Thoracic aorta (tissue), 2 donors: ENCODE measurements around the gene TTYH3. TPM values are rescaled to one million over a fixed set of nuclear protein-coding genes. Genes with fewer than 3 reads are reported as not detected.

Source experiments
- ATAC-seq: fragments of 150-250 bp; one replicate; pipeline ENCODE4 v1.8.0; 2017; ENCODE audit warnings: low read depth; ENCODE audit not compliant: insufficient number of reproducible peaks, low FRiP score
- DNase-seq: peaks from one replicate; pipeline ENCODE4 v3.0.0-alpha.2; 2020; ENCODE audit warnings: low spot score
- H3K27ac ChIP-seq, 2 donors: fragments of 200-600 bp; sonication (generic); 1 replicate in 1 of 2; 2 replicates in 1 of 2; pipeline ENCODE4 v1.5.1; 2016; ENCODE audit warnings: mild to moderate bottlenecking in 2 of 2, moderate library complexity in 2 of 2
- H3K27me3 ChIP-seq: fragments of 200-600 bp; sonication (generic); replicated peaks from 2 replicates; pipeline ENCODE4 v1.6.0; 2016; ENCODE audit warnings: mild to moderate bottlenecking; ENCODE audit not compliant: insufficient read depth
- H3K36me3 ChIP-seq: fragments of 200-600 bp; sonication (generic); one replicate; pipeline ENCODE4 v1.5.1; 2016
- H3K4me1 ChIP-seq, 2 donors: fragments of 200-600 bp; sonication (generic); 1 replicate in 1 of 2; 2 replicates in 1 of 2; pipeline versions ENCODE4 v1.5.1 to v1.6.0; 2016; ENCODE audit warnings: low read depth in 2 of 2, mild to moderate bottlenecking in 1 of 2; ENCODE audit not compliant: control insufficient read depth in 1 of 2
- H3K4me3 ChIP-seq: fragments of 200-600 bp; sonication (generic); 2 replicates; pipeline ENCODE4 v1.5.1; 2016; ENCODE audit warnings: mild to moderate bottlenecking
- H3K9me3 ChIP-seq: fragments of 200-600 bp; sonication (generic); 2 replicates; pipeline ENCODE4 v1.5.1; 2016
- CTCF ChIP-seq: fragments of 200-600 bp; sonication (generic); IDR thresholded peaks from one replicate; pipeline ENCODE4 v1.5.1; 2019; ENCODE audit warnings: antibody characterized with exemption
- total RNA-seq, 2 donors: library from RNA; depleted of rRNA; stranded (reverse); fragments of >200 nt; gene quantifications; one replicate each; pipeline versions ENCODE4 v1.1.0 to v1.2.3, GENCODE V29; 2016

The TTYH3 gene
- total RNA-seq, 2 donors from 2014 or later = 58.6 to 69.3 TPM

DNA sequence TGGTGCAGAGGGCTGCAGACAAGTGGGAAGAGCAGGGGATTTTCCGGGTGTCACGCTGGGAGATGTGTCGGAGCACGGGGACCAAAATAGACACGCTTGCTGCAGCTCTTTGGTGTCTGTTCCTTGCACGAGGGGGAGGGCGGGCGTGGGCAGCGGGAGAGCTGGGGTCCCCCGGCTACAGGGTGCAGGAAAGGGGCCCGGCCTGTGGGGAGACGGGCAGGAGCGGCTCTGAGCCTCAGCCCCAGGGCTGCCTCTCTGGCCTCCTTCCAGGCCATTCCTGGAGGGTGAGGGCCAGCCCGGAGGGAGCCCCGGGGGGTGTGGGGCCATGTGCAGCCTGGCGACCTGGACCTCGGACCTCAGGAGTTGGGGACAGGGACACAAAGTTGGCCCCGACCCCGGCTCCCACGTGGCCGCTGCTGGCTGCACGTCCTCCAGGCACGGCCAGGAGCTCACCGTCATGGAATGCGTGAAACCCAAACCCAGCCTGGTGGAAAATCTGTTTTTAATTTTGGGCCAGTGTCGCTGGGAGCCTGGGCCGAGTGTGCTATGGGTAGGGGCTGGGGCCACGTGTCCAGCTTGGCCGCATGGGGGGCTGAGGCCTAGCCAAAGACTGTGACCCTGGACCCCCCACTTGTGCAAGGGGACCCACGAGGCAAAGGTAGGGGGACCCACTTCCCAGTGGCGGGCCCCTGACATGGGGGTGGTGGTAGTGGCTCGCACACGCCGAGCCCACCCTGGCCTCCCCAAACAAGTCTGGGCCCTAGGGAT, 6.6 kb downstream of the TTYH3 start:
- H3K36me3 ChIP-seq = no peaks in the 10 kb centered on the region
- TF ChIP-seq CTCF = no peak
- peaks cover 75 to 89% of the 10 kb centered on the region in 2 donors for H3K4me1 ChIP-seq
- no peaks in the 10 kb centered on the region for H3K27me3 ChIP-seq
- peak overlapping the region; percentile 38 for H3K4me3 ChIP-seq
- no peaks in the 10 kb centered on the region for H3K9me3 ChIP-seq
- DNase-seq (no peak), ATAC-seq (no peak)
- peak overlapping the region in 1 of 2 donors; percentile 62 for H3K27ac ChIP-seq

- TF ChIP-seq CTCF = no peak
- peak overlapping the region in 1 of 2 donors; percentile 62 for H3K27ac ChIP-seq
- peaks cover 67 to 81% of the 10 kb centered on the region in 2 donors for H3K4me1 ChIP-seq
These were observed 7.4 kb downstream of the TTYH3 start for GRCh38 chr7:2639181-2639681.

DNA sequence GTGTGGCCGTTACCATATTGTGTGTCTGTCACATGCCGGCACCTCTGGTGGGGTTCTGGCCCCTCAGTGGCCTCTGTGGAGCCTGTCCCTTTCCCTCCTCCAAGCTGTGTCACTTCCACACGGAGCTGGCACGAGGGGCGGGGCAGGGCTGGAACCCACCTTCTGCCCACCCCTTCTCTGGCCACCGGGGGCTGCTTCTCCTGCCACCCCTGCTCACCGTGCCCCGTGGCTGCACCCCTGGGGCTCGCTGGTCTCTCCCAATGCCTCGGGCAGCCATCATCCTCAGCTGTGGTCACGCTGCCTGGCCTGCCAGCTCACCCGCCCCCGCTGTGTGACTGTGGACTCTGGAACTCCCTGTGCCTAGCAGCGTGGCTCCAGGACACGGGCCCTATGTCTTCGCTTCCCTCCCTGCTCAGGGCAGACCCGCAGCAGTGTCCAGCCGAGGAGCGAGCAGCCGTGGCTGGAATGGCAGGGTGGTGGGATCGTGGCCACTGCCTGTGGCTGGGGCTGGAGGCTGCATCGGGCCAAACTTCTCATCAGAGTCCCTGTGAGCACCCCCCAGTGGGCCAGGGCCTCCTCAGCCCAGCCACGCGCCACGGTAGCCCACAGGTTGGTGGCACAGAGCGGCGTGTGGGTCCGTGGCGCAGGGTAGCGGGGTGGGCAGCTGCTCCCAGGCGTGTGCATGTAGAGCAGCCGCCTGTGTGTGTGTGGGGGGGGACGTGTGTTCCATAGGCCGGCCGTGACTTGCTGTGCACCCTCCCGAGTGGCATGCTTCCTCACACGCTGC, 8.1 kb downstream of the TTYH3 start:
- DNase-seq = no peak
- no peak for ATAC-seq
- H3K27me3 ChIP-seq = no peaks in the 10 kb centered on the region
- H3K4me3 ChIP-seq = no peak overlapping the region
- H3K4me1 ChIP-seq = peaks cover 62 to 81% of the 10 kb centered on the region in 2 donors
- no peaks in the 10 kb centered on the region for H3K9me3 ChIP-seq
- peak overlapping the region in 1 of 2 donors; percentile 5 for H3K27ac ChIP-seq
- no peaks in the 10 kb centered on the region for H3K36me3 ChIP-seq
- no peak for TF ChIP-seq CTCF

More at GRCh38 chr7:2639181-2639681, 7.4 kb downstream of the TTYH3 start:
- Histone ChIP-seq H3K9me3 (no peaks in the 10 kb centered on the region), H3K4me3 (peak overlapping the region; percentile 38), H3K36me3 (no peaks in the 10 kb centered on the region), H3K27me3 (no peaks in the 10 kb centered on the region)
- no peak for DNase-seq
- no peak for ATAC-seq

DNA sequence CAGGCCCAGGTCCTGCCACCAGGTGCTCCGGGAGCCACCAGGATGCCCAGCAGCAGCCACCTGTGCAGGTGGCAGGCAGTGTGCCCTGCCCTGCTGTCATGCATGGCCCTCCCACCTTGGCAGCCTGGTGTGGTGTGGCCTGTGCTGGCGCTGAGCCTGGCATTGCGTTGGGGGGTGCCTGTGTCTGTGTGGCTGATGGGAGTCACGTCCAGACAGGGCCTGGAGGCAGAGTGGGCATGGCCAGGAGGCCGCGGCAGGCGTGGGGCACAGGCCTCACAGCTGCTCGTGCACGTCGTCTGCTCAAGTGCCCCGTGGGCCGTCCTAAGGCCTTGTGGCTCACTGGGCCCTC, 8.7 kb downstream of the TTYH3 start:
- no peak for DNase-seq
- no peak for TF ChIP-seq CTCF
- Histone ChIP-seq H3K36me3 (no peaks in the 10 kb centered on the region), H3K9me3 (no peaks in the 10 kb centered on the region), H3K27me3 (no peaks in the 10 kb centered on the region), H3K4me1 (peaks cover 58 to 78% of the 10 kb centered on the region in 2 donors), H3K27ac (peak overlapping the region in 1 of 2 donors; percentile 68), H3K4me3 (no peak overlapping the region)
- ATAC-seq = no peak

GRCh38 chr7:2640846-2641316, 9.1 kb downstream of the TTYH3 start:
- DNase-seq (no peak), ATAC-seq (no peak)
- peak overlapping the region; percentile 68 for H3K27ac ChIP-seq
- H3K4me1 ChIP-seq = peaks cover 53 to 74% of the 10 kb centered on the region in 2 donors
- no peaks in the 10 kb centered on the region for H3K9me3 ChIP-seq
- peak overlapping the region; percentile 65 for H3K4me3 ChIP-seq
- no peaks in the 10 kb centered on the region for H3K36me3 ChIP-seq
- H3K27me3 ChIP-seq = no peaks in the 10 kb centered on the region
- TF ChIP-seq CTCF = no peak
